GM18858 (cell line): ENCODE data around the gene CLIC1.

Experiments
- ATAC-seq: cut with Tn5 transposase; IDR thresholded peaks from one replicate; pipeline ENCODE4 v1.9.1; 2021; ENCODE audit not compliant: unreplicated experiment

CLIC1 gene

DNA sequence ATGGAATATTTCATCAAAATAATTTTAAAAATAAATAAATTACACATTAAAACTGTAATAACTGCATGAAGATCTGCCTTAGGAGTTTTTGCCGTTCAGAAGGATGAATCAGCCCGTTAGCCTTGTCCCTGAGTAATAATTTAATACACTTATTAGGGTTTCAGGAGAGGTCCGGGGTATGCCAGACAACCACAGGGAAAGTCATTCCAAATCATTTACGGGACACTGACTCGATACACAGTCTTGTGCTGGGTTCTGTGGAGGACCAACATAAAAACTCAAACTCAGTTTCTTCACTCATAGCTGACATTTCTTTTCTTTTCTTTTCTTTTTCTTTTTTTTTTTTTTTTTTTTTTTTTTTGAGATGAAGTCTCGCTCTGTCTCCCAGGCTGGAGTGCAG lies 30.4 kb downstream of the CLIC1 start:
- no peak for ATAC-seq

DNA sequence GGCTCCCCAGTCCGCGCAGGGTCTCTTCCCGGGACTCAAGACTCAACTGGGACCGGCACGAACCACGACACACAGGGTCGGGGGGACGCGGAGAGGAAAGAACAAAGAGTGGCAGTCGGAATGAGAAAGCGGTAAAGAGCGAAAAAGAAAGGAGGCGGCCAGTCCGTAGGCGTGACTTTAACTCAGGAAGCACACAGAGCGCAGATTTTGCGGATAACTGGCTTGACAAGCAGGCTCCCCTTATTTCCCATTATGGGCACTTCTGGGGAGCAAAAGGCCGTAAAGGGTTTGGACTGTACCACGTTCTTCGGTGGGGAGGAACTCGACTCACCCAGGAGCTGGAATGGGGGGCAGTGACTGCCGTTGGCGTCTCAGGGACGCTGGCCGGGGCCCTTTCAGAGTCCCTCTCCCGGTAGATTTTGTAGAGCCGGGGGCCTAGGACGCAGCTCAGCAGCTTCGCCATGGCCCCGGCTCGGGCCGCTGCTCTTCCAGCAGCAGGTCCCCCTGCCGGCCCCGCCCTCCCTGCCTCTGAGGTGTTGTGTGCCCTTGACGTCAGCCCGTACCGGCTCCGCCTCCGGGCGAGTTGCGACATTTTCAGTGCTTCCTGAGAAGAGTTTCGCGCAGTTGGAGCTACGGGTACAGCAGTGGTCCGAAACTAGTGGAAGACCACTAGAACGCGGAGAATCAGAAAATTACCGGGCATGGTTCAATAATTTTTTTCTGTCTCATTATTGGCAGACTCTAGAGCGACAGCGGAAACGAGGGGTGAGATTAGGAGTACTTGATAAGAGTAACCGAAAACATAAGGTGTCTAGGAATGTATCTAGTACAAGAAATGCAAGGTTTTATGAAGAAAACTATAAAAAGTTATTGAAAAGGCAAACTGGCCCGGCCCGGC lies 33.3 kb downstream of the CLIC1 start, which contains the start of gene ABHD16A:
Gene ABHD16A (minus strand): TSS at position 506 of the 898 bp plus-strand sequence. CDS start 43 bp downstream, at position 463.
- no peak for ATAC-seq

DNA sequence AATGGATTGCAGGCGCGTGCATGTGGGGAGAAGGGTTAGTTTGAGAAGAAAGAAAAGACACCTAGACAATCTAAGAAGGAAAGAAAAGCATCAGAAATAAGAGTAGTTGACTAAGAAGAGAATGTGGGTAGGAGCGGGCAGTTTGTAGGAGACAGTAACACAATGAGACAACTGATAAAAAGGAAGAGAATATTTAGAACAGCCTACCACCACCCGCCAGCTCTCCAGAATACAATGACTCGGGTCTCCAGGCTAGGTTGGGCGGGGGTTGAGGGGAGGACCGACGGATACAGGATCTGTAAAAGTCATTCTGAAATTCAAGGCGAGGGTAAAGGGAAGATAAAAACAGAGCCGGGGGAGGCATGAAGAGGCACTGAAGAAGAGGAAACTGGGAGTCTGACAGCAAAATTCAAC lies 33.9 kb downstream of the CLIC1 start:
- no peak for ATAC-seq

DNA sequence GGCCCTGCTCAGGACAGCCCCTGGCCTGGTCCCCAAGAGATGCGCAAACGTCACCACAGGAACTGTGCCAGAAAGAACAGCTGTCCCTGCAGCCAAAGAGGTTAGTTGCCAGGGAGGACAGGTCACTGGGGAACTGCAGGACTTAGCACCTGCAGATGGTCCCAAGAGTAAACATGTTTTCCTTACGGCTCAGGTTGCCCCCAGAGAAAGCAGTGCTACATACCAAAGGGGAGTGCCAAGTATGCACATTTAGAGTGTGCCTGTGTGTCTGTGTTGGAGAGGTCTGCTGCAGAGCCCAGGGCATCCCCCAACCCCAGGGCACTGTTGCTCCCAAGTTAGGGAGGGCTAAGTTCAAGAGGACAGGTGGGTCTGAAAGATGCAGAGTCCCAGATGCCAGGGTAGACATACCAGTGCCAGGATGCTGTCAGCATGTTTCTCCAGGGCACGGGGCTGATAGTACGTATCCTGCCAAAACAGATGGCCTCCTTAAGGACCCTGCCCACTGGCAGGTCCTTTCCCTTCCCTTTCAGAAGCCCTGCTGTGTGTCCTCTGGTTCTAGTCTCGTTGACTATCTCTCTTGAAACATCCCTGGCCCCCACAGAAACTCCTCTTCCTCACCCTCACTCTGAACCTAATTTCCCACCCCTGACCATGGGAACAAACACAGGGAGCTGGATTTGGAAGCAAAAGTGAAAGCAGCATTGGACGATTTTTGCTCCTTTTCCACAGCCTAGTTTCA lies 34.5 kb downstream of the CLIC1 start:
- no peak for ATAC-seq

DNA sequence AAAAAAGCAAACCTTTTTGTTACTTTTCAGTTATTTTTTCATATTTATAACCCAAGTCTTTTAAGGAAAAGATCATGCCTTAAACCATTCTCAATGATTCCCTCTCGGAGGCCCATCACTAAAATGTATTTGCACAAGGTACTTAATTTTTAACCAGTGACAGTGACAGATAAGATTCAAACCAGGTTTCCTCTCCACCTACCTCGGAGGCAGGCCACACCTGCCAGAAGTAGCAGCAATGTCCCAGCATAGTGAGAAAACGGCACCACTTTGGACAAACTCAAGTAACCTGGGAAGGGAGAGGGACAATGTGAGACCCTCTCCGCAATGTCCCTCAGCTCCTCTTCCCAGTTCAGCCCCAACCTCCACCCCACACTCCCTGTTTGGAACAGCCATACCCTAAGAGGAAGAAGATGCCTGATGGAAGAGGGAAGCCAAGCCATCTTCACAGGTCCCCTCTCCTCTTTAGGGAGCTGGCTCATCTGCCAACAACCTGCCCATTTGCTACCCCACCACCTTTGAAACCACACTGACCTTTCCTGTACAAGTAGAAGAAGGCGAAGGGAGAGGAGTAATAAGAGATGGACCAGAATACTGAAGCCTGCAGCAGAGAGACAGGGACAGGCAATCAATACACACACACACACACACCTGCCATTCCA lies 35.5 kb downstream of the CLIC1 start:
- ATAC-seq: no peak

DNA sequence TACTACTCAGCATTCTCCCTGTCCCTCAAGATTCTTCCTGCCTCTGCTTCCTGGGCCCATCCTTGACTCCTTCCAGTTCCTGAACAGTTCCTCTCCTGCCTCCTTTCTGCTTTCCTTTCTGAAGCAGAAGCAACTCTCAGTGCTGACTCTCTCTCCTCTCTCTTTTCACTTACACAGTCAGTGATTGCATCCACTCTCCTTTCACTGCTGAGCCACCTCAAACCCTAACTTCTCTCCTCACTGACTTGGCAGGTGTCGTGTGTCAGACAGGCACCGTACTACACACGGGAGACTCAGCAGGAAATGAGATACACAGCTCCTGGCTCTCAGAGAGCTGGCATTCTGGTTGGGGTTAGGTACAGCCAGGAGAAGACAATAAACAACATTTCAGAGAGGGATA lies 38.8 kb downstream of the CLIC1 start:
- ATAC-seq: no peak

DNA sequence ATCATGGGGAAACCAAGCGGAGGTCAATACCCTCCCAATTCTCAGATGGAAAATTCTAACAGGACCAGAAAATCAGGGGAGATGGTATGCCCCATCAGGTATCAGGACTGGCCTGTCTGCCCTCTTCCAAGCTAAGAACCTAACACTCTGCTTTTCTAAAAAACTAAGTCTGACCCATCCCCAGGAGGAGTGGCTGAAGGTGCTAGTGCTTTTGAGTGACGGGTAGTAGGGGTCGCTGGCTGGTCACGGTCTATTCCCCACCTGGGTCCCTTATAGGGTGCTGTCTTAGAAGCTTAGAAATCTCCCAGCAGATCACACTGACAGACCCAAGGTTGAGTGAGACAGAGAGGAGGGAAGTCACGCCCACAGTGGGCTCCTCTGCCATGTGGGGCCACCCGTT lies 42.8 kb downstream of the CLIC1 start:
- no peak for ATAC-seq

DNA sequence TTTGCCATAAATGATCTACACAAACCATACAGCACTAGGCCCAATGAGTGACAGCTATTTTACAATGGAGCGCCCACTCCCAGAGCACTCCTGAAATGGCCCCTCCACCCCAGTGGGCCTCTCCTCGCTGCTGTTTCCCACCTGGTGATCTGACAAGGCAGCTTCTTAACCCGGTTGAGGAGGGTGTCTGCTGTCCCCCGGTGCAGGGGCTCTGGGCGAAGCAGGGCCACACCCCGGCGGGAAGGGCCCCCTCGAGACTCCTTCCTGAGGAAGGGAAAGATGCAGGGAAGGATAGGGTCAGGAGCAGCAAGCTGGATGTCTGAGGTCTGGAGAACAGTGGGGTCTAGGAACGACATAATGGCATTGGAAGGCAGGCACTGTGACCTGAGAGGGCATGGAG lies 43.4 kb downstream of the CLIC1 start:
- no peak for ATAC-seq

DNA sequence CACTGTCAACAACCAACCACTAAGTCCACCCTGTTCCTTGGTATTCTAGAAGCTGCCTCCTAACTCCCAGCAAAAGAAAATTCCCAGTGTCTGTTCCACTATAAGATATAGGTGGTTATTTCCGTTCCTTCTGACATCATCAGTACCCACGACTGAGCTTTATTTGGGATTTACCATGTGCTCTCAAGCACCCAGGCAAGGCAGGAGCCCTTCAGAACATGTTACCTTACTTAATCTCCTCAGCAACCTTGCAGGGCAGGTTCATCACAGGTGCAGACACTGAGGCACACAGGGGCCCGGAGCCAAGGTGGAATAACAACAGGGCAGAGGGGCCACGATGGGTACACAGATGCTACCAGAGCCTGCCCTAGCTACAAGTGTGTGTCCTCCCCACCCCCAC lies 44.0 kb downstream of the CLIC1 start:
- no peak for ATAC-seq

DNA sequence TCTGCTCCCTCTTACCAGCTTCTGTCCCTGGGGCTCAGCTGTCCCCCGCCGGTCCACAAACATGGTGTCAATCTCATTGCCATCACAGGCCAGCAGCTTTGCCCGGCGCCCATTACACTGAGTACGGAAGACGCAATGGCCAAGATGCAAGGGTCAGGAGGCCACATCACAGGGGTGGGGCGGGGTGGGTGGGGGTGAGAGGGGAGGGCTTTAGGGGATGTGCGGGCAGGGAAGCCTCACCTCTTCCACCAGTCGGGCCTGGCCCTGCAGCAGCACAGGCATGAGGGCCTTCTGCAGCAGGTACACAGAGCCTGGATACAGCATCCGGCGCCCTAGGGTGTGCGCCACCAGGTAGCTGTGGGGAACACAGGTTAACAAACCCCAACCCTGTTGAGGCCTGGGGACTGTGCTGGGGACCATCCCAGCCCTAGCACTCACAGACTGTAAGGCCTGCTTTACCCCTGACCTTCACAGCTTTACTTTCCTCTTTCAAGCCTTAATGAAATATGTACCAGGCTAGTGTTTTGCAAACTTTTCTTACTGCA lies 44.7 kb downstream of the CLIC1 start:
- no peak for ATAC-seq

DNA sequence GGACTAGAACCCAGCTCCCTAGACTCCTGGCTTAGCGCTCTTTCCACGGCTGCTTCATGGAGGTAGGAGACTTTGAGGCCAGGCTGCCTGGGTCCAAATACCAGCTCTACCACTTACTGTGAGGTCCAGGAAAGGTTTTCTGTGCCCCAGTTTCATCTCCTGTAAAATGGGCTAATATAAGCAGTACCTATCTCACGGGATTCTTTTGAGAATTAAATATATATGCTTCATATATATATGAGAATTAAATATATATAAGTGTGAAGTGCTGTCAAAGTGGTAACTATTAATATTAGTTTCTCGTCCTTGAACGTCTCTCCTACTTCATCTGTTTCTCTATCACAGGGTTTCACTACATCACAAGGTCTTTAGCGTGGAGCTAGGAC lies 45.3 kb downstream of the CLIC1 start:
- ATAC-seq: no peak

DNA sequence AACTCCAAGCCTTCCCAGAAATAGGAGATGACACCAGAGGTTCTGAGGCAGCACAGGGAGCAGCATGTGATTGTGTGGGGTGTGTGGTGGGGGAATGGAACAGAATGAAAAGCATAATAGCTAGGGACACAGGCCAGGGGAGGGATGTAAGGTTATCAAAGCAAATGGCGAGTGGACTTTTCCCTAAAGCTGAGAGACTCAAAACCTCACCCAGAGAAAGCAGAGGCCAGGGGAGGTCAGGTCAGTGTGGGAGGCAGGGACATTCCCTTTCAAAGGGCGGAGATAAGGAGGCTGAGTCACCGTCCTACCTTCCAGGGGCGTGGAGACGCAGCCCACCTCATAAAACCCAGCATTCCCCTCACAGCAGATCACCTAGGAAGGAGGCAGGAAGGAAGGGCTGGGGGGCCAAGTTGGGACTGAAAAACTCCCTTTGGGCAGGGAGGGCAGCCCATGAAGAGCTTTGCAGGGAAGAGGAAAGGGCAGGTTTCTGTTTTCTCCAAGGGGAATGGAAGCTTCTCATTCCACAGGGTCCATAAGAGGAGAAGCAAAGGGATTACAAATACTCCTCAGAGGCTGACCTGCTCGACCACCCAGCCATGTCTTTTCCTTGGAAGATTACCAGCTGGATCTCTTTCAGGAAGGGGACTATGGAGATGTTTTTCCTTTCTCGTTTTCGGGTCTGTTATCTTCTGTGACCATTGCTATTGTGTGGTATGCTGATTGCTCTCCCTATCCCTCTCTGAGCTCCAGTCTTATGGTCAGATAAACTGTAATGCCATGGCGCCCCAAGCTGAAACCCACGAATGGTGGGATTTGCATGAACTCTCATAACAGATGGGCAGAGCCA lies 45.9 kb downstream of the CLIC1 start:
- no peak for ATAC-seq

DNA sequence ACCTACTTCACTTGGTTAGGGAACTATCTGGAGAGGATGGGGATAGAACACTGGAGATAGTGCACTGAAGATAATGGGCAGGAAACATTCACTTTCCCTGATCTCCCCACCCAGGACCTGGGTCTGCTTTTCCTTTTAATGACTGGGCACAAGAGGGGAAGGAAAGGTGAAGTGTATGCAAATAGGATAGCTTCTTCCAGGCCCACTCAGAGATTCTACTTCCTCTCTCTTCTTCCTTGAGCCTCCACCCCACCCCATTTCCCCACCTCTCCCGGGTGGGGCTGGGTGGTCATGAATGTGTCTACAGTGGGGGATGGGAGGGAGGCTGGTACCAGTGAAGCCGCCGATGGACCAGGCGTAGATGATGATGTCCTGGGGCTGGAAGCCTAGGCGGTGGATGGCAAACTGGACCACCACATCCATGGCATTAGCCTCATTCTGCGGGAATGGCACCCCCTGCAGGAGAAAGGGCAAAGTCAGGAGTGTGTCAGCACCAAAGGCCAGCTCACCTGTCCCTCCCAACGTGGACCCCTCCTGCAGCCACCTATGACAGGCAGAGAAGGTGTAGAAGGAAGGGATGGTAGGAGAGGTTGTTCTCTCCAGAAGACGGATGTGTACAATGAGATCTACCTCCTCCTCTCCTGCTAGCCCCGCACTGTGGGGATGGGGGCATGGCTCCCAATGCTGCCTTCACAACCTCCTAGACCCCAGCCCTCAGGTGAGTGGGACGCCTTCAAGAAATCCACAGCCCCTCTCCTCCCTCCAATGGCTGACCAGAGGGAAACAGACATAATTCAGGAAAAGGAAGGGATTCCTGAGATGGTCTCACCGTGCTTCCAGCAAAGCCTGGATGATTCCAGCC lies 46.9 kb downstream of the CLIC1 start:
- no peak for ATAC-seq

DNA sequence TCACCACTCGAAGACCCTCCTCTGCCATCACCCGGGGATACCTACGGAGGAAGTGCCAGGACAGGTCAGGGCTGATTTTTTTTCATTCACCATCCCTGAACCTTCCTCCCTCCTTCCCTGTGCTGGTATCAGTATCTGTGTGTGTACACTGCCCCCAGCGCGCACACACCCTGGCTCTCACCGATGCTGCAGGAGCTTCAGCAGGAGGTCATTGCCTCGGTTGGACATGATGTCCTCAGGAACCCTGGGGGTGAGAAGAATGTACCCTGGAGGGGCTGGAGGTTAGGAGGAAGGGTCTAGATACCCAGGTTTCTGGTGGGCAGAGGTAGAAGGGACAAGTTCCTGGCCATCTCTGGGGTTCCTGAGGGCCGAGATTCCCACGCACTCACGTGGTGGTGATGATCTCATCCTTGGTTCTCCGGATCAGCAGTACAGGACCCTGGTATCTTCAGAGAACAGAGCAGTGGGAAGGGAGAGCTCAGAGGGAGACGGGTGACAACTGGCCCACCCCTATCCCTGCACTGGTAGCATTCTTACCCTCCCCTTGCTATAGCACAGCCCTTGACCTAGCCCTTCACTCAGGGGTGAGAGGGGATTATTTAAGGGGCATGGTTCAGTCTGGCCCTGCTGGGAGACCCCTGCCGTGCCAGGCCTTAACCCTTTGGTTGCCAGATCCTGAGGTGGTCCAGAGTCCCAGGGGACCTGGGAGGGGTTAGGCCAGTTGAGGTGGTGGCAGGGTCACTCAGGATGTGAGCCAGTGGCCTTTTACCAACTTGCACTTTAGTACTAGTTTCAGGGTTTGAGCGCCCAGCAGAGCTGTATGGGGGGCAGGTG lies 48.3 kb downstream of the CLIC1 start:
- no peak for ATAC-seq

DNA sequence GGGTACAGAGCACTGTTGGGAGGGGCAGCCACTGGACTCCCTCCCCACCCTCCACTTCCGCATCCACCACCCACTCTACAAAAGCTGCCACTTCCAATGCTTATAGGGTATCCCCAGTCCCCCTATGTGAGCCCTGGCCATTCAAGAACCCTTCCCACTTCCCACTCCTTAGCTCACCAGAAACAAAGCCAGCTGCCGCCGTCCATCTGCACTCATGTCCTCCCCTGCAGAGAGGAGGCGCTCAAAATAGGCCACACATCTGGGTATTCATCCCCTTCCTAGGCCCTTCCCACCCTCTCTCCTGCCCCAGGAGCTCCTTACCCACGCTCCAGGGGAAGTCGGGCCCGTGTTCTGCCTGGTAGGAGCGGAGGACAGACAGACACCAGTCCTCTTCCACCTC lies 49.0 kb downstream of the CLIC1 start:
- no peak for ATAC-seq

DNA sequence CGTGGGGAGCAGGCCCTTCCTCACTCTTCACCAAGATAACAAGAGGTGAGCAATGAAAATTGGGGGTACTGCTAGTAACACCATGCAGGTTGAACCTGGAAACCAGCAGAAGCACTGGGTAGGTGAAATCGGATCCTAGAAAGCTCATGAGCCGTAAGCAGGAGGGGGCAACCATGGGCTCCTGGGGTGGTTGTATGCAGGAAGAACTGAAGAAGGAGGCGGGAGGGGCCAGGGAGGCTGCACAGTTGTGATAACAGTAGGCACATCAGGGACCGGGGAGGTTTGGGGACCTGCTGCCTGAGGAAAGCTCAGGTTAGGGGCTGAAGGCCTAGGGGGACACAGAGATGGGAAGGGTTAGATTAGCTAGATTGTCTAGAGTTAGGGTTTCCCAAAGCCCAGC lies 49.8 kb downstream of the CLIC1 start:
- ATAC-seq: no peak

DNA sequence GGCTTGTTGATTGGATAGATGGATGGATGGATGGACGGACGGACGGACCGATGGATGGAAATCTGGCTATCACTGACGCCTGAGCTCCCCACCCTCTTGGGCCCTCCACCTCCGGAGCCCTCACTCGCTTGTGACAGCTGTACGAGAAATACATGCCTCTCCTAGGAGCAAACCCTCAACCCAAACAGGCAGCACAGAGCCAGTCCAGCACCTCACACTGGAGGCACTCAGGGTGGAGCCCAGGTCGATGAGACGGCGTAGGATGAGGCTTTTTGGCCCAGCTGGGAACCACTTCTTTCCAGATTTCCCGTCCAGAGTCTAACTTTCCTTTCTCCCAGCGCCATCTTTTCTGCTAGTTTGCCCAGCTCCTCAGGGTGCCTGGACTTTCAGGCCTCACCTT lies 52.7 kb downstream of the CLIC1 start:
- no peak for ATAC-seq

DNA sequence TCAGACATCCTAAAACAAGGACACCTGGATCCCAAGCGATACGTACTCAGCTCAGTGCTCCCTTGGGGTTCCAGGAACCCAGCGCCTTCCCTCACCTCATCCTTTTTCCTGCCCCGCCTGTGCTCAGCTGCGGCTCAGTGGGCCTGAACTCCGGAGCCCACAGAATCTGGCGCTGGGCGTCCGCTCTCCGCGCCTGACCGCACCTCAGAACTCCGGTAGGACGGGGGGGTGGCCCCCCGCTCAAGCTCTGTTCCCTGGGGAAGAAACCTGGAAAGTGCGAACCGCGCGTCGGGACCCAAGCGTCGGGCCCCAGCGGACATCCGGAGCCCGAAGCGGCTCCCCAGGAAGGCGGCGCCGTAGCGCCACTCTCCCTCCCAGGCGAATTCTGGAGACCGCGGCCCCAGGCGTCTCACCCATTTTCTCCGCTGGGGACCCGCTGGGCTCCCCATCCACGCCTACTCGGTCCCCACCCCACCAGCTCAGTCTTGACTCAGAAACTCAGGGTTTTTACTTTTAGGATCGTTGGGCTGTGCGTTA lies 55.1 kb downstream of the CLIC1 start:
- ATAC-seq: no peak
